Daoy (cell line): ENCODE data around the gene TINAG. TPM values are rescaled to one million over a fixed set of nuclear protein-coding genes. Genes with fewer than 3 reads are reported as not detected.

Source experiments
- DNase-seq: peaks from one replicate; pipeline ENCODE4 v3.0.0-alpha.2; 2015; ENCODE audit warnings: low read depth
- total RNA-seq: library from RNA; depleted of rRNA; stranded (reverse); fragments of >200 nt; shearing (Covaris generic); gene quantifications from 2 replicates; pipeline ENCODE4 v1.2.3, GENCODE V29; 2014; rRNA removed

TINAG gene
- total RNA-seq, 1 experiment from 2014 or later = not detected

DNA sequence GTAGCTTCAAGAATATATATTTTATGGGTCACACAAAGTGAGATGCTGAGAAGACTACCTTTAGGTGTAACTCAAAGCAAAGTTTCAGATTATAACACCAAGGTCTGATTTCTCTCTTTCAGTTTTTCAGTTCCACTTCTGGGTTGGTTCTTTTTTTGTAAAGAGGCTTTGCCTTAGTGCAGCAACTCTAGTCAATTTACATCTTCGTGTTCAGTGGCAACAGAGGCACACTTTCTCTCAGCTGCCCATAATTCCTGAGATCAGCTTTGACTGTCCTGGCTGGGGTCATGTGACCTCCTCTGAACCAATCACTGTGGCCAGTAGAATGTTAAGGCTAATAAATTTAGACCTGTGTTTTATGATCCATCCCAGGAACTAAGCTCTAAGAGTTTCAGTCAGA lies 120.2 kb downstream of the TINAG start:
- DNase-seq = no peak

DNA sequence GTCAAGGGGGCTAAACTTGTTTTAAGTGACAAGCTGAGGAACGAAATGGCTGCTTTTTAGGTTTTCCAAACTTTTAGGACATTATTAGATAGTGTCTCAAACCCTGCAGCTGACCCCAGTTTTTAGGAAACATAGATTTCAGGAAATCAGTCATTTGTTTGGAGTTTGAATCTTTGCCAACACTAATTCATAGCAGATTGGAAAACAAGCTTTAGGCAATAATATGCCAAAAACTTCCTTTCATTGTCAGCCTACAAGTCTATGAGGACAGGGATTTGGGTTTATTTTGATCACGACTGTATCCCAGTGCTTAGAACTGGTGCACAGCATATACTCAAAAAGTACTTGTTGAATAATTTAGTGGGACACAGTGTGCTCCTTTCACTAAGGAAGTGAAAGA lies 123.2 kb downstream of the TINAG start:
- DNase-seq = no peak

Other genes with a start within 250 kb of the TINAG start
- gene MLIP, start 197.0 kb upstream of the TINAG start, total RNA-seq = not detected in 2 replicates